PC-3 (cell line): Measurements from ENCODE around the gene NDUFV3.

Experiments
- EZH2 ChIP-seq: fragments of 300-600 bp; sonication (generic); IDR thresholded peaks from one replicate; pipeline ENCODE4 v1.6.1; 2017; ENCODE audit warnings: antibody characterized with exemption, mild to moderate bottlenecking, low read length; ENCODE audit not compliant: unreplicated experiment
- EZH2phosphoT487 ChIP-seq: fragments of 300-600 bp; sonication (generic); IDR thresholded peaks from 2 replicates; pipeline ENCODE4 v1.6.1; 2018; ENCODE audit warnings: mild to moderate bottlenecking, antibody characterized with exemption, low read length, borderline replicate concordance
- TF ChIP-seq, protein P1 (sequence below): fragments of 300-600 bp; sonication (generic); conservative IDR thresholded peaks from 2 replicates; pipeline ENCODE4 v1.5.1; 2017; ENCODE audit warnings: antibody characterized with exemption, low read depth, mild to moderate bottlenecking, low read length

DNA sequence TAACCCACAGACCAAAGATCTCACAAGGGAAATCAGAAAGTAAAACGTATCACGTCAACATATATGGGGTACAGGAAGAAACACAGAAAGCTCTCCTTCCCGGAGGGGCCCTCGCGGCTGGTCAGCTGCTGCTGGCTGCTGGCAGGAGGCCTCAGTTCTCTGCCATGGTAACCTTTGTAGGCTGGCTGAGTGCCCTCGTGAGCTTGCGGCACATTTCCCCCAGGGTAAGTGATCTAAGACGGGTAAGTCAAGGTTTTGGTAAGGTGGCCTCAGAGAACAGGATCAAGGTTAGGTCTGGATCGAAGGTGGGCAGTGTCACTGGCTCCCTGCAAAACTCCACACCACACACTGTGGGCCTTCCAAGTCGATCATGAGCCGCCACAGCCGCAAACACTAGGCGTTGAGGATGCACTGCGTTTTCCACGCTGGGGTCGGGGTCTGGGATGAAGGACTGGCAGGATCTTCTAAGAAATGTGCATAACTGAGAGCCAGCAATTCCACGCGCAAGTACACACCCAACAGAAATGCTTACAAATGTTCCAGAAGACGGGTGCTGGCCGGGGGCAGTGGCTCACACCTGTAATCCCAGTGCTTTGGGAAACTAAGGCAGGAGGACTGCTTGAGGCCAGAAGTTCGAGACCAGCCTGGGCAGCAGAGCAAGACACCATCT is 47.7 kb upstream of the NDUFV3 start:
- TF ChIP-seq, protein P1, sequence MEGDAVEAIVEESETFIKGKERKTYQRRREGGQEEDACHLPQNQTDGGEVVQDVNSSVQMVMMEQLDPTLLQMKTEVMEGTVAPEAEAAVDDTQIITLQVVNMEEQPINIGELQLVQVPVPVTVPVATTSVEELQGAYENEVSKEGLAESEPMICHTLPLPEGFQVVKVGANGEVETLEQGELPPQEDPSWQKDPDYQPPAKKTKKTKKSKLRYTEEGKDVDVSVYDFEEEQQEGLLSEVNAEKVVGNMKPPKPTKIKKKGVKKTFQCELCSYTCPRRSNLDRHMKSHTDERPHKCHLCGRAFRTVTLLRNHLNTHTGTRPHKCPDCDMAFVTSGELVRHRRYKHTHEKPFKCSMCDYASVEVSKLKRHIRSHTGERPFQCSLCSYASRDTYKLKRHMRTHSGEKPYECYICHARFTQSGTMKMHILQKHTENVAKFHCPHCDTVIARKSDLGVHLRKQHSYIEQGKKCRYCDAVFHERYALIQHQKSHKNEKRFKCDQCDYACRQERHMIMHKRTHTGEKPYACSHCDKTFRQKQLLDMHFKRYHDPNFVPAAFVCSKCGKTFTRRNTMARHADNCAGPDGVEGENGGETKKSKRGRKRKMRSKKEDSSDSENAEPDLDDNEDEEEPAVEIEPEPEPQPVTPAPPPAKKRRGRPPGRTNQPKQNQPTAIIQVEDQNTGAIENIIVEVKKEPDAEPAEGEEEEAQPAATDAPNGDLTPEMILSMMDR, result no peak
- TF ChIP-seq EZH2 (no peak), EZH2phosphoT487 (no peak)
